Fibroblast of peridontal ligament (primary cell): ENCODE results near the gene SLC26A11.

ENCODE experiments used
- DNase-seq: peaks from one replicate; pipeline ENCODE4 v3.0.0-alpha.2; 2010; ENCODE audit errors: extremely low read depth

Gene SLC26A11

DNA sequence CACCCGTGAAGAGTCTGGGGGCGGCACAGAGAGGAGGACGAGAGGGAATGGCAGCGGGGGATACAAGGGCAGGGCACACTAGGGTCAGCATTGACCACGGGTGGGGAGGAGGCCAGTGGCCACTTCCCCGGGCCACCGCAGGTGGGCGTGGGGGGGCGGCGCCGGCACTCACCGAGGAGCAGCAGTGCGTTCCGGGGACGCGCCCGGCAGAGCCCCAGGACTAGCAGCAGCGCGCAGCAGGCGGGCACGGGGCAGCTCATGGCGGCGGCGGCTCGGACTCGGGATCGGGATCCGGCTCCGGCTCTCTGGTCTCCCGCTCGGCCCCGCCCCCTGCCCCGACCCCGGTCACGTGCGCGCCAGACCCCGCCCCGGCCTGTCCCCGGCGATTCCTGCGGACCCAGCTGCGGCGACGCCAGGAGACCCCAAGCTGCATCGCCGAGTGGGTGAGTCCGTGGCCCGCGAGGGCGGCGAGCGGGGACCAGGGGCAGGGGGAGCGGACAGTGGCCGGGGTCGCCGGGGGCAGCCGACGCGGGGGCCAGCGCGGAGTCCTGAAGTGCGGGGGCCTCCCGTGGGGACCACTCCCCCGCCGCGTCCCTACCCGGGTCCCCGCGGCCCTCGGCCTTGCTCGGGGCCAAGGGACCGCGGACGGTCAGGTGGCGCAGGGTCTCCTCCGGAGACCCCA is at the start of gene SLC26A11, which contains the start of gene SGSH:
Gene SLC26A11, plus strand, starts transcription at position 374 of the 682 bp plus-strand sequence. CDS start 1,134 bp downstream, outside the sequence.
Gene SGSH, minus strand, starts transcription at position 280 of the 682 bp plus-strand sequence. Its CDS starts 20 bp downstream, at position 260.
- peak; percentile 32 for DNase-seq

DNA sequence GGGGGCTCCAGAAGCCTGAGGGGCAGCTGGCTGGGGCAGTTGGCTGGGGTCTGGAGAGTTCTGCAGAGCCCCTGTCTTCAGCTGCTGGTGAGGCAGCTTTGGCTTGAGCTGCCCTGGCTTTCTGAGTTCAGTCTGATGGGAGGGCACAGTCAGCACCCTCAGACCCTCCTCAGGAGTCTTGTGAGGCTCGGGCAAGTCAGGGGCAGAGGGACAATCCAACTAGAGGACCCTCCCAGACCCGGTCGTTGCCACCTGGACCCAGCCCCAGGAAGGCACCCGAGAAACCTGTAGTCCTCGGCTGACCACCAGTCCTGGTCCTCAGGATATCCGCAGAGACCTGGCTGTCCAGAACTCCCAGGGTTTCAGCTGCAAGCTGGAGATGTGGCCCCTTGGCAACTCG is 48.5 kb upstream of the SLC26A11 start:
- DNase-seq: no peak

DNA sequence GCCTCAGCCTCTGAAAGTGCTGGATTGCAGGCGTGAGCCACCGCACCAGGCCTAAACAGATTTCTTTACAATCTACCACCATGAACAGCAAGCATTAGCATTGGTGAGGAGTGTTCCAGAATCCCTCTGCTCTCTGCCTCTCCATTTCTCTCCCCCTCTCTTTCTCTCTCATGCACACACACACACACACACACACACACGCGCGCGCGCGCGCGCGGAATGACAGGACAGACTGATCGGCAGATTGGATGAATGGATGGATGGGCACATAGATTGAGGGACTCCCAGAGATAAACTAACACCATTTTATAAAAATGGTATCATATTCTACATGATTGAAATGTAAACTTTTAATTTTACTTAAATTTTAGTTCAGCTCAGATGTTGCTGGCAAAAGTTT is 47.1 kb upstream of the SLC26A11 start:
- no peak for DNase-seq

GRCh38 chr17:80173916-80174315 is 46.3 kb upstream of the SLC26A11 start:
- DNase-seq: no peak

- no peak for DNase-seq
These were observed 43.5 kb upstream of the SLC26A11 start for GRCh38 chr17:80176757-80177156.

GRCh38 chr17:80177986-80178595 is 42.1 kb upstream of the SLC26A11 start:
- no peak for DNase-seq

DNA sequence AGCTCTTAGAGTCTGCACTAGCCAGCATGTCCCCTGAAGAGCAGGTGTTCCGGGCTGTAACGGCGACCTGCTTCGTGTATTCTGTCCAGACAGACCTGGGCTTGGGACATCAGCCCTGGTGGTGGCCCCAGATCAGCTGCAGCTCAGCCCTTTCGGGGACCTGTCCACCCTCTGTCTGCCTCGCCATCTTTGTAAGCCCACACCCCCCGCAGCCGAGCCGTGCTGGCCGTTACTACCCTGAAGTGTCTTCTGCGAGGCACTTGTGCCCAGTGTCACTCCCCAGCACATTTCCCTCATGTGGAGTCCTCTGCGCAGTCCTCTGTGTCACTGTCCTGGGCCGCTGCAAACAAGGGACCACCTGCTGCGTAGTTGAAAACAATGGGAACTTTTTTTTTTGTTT is 40.0 kb upstream of the SLC26A11 start:
- DNase-seq: no peak

DNA sequence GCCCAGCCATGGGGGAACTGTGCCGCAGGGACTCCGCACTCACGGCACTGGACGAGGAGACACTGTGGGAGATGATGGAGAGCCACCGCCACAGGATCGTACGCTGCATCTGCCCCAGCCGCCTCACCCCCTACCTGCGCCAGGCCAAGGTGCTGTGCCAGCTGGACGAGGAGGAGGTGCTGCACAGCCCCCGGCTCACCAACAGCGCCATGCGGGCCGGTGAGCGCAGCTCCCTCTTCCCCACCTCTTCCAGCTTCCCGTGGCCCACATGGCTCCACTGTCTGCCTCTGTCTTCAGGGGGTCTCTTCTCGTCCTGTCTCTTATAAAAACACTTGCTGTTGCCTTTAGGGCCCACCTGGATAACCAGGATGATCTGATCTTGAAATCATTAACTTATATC is 38.8 kb upstream of the SLC26A11 start:
- no peak for DNase-seq

GRCh38 chr17:80182118-80182844 is 37.9 kb upstream of the SLC26A11 start:
- no peak for DNase-seq

- no peak for DNase-seq
These were observed 37.4 kb upstream of the SLC26A11 start for GRCh38 chr17:80182845-80183223.

- no peak for DNase-seq
These were observed 36.4 kb upstream of the SLC26A11 start for GRCh38 chr17:80183581-80184422.

DNA sequence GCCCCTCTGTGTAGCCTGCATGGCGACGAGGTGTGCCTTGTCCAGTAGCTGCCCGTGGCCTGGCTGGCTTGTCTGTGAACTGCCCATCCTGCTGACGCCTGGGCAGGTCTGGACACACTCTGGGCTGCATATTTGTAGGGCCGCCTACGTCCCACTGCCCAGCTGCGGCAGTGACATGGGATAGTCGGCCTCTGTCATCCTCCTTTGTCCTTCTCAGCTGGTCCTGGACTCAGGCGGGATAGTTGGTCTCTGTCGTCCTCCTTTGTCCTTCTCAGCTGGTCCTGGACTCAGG is 35.9 kb upstream of the SLC26A11 start:
- no peak for DNase-seq

GRCh38 chr17:80185968-80186367 is 34.3 kb upstream of the SLC26A11 start:
- no peak for DNase-seq

DNA sequence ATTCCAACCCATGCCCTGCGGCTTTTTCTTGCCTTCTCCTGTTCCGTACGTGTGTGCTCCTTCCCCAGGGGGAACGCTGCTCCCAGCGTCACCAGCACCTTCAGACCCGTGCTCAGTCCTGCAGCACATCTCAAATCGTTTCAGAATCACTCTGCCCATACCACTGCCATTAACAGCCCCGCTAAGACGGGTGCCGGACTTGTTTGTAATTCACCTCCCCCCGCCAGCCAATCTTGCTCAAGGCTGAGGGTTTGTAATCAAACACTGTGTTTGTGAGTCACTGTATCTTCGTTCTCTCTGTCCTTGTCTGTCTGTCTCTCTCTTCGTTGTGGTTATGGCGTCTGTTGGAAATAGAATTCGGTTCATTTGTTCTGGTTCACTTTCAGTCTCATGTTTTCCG is 33.1 kb upstream of the SLC26A11 start:
- DNase-seq: no peak

DNA sequence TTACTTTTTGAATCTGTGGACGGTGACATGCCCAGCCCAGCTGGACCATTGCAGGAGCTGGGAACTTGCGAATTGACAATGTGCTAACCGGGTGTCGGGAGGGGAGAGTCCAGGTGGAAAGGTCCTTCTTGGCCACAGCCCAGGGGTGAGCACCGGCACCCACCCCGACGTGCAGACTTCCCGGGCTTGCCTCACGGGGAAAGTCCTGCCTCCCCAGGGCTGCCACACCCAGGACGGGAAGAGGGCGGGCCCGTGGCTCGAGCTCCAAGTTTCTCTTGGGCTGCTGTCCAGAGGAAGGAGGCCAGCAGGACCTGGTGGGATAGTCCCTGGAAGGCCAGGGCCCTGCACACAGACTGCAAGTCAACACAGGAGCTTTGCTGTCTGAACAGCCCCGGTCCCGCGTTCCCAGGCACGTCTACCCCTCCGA is 32.7 kb upstream of the SLC26A11 start:
- DNase-seq: no peak

- DNase-seq: no peak
These were observed 30.6 kb upstream of the SLC26A11 start for GRCh38 chr17:80189611-80190010.

- no peak for DNase-seq
These were observed 29.5 kb upstream of the SLC26A11 start for GRCh38 chr17:80190716-80191115.

DNA sequence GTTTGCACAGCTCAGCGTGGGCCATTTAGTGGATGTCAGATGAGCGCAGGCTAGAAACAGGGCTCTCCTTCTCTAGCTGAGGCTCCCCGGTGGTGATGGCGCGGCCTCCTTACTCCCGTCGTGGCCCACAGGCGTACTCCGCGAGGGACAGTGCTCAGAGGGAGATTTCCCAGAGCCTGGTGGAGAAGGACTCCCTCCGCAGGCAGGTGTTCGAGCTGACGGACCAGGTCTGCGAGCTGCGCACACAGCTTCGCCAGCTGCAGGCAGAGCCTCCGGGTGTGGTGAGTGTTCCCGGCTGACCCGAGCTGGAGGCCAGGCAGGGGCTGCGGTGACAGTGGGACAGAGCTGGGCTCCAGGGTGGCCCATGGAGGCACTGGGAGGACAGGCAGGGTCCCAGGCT is 29.0 kb upstream of the SLC26A11 start:
- DNase-seq: no peak

GRCh38 chr17:80191865-80192661 is 28.2 kb upstream of the SLC26A11 start:
- no peak for DNase-seq

GRCh38 chr17:80195141-80195540 is 25.1 kb upstream of the SLC26A11 start:
- no peak for DNase-seq
